Measurements from ENCODE around the gene ARMC6.
"Not testable (repeated sequence)": the region's sequence is repeated elsewhere in the genome, so short reads cannot be mapped to it uniquely, and the experiment has no call there.

The ARMC6 gene

DNA sequence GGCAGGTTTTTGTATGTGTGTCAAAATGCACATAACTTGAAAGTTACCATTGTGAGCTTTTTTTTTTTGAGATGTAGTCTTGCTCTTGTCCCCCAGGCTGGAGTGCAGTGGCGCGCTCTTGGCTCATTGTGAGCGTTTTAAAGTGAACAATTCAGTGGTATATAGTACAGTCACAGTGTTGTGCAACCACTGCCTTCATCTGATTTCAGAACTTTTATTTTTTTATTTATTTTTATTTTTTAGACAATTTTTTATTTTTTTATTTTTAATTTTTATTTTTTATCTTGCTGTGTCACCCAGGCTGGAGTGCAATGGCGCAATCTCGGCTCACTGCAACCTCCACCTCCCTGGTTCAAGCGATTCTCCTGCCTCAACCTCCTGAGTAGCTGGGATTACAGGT lies 45.4 kb downstream of the ARMC6 start:
- DNase-seq: no peak

- DNase-seq: no peak
Measured at GRCh38 chr19:19079571-19079970, 46.2 kb downstream of the ARMC6 start.

DNA sequence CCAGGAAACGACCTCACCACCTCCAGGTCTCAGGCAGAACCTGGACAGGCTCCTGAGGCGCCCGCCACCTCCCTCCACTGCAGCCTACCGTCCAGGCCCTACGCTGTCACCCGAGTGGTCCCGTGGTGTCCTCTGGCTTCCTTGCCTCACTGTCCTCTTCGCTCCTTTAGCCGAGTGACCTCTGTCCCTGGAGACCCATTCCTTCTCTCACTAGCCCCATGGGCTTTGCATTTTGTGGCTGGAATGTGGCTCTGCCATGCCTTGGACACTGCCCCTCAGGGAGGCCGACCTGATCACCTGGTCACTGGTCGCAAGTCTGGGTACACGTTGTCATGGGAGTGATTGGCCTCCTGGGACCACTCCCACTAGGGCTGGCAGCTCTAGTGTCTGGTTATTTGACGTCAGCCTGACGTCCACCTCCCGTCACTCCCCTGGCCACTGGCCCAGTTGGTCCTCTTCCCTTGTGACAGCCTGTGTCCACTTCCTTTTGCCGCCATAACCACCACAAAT lies 48.3 kb downstream of the ARMC6 start:
- no peak for DNase-seq

- DNase-seq: no peak
Measured at GRCh38 chr19:19083413-19084178, 50.2 kb downstream of the ARMC6 start.

- no peak for DNase-seq
Measured at GRCh38 chr19:19087676-19088075, 54.3 kb downstream of the ARMC6 start.

GRCh38 chr19:19094513-19094912 lies 61.1 kb downstream of the ARMC6 start:
- no peak for DNase-seq

DNA sequence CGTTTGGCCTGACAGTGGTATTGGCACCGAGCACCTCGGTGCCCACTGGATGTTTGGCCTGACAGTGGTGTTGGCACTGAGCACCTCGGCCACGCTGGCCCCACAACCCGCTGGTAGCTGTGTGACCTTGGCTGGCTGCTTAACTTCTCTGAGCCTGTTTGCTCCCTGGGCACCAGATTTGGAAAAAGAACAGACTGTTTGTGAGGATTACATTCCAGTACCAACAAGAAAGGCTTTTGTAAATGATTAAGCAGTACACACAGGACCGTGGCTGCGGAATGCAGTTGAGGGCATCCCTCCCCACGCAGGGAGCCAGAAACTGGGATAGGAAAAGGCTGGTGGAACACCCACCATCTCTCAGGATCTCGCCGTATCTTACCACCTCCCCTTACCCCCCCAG lies 62.3 kb downstream of the ARMC6 start:
- DNase-seq: no peak

- no peak for DNase-seq
Measured at GRCh38 chr19:19096641-19097627, 63.5 kb downstream of the ARMC6 start.

DNA sequence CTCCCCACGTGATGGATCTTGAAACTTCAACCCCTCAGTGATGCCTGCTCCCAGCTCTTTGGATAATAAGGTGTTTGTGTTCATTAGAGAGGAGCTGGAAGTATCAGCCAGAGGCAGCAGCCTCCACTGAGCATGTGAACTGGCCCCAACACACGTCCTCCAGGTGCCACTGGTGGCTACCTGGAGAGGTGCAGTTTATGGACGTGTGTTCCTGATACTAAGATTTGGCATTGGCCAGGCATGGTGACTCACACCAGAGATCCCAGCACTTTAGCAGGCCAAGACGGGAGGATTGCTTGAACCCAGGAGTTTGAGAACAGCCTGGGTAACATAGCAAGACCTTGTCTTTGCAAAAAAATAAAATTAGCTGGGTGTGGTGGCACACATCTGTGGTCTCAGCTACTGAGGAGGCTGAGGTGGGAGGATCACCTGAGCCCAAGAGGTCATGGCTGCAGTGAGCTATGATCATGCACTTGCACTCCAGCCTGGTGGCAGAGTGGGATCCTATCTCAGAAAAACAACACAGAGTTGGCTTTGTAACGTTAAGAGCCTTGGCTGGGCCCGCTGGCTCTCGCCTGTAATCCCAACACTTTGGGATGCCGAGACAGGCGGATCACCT lies 64.8 kb downstream of the ARMC6 start:
- no peak for DNase-seq

- no peak for DNase-seq
Measured at GRCh38 chr19:19098703-19099632, 65.6 kb downstream of the ARMC6 start.

GRCh38 chr19:19101540-19101939 lies 68.1 kb downstream of the ARMC6 start:
- DNase-seq: no peak

DNA sequence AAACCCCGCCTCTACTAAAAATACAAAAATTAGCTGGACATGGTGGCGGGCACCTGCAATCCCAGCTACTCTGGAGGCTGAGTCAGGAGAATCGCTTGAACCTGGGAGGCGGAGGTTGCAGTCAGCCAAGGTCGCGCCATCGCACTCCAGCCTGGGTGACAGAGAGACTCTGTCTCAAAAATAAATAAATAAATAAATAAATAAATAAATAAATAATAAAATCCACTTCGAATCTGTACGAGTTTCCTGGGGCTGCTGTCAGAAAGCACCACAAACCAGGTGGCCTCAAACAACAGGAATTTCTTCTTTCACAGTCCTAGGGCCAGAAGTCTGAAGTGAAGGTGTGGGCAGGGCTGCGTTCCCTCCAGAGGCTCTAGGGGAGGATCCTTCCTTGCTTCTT lies 69.2 kb downstream of the ARMC6 start:
- DNase-seq: not testable (repeated sequence)

- no peak for DNase-seq
Measured at GRCh38 chr19:19103167-19103566, 69.8 kb downstream of the ARMC6 start.

DNA sequence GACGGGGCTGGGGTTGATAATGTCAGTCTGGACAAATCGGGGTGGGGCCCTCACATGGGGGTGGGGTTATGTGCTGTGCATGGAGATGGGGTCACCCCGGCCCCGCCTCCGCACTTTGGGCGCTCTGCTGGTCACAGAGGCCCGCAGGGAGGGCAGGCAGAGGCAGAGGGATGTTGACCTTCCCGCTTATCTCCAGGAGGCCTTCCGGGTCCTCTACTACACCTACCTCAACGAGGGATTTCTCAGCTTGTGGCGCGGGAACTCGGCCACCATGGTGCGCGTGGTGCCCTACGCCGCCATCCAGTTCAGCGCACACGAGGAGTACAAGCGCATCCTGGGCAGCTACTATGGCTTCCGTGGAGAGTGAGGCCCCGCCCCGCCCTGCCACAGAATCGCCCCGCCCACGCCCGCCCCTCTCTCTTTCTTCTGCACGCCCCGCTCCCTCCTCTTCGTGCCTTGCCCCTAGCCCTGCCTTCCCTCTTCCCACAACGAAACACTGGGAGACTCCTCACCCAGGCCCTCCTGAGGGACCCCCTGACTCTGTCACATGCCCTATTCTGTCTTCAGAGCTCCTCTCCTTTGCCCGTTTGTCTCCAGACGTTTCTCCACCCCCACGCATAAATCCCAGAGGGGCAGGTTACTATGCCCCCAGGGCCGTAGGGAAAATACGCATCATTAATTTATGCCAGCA lies 72.1 kb downstream of the ARMC6 start:
- peak; percentile 6 for DNase-seq

- no peak for DNase-seq
Measured at GRCh38 chr19:19106056-19106551, 72.7 kb downstream of the ARMC6 start.

DNA sequence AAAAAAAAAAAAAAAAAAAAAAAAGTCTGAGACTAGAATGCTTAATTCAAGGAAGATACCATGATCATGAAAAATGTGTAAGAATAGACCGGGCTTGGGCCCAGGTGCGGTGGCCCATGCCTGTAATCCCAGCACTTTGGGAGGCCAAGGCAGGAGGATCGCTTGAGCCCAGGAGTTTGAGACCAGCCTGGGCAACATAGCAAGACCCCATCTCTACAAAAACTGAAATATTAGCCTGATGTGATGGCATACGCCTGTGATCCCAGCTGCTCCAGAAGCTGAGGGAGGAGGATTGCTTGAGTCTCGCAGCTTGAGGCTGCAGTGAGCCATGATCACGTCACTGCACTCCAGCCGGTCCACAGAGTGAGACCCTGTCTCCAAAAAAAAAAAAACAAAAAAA lies 73.5 kb downstream of the ARMC6 start:
- not testable (repeated sequence) for DNase-seq

- DNase-seq: no peak
Measured at GRCh38 chr19:19107654-19108053, 74.3 kb downstream of the ARMC6 start.

Measured in activated CD4-positive, alpha-beta T cell treated with anti-CD3 and anti-CD28 coated beads, Interleukin-2, Interleukin-6, amounts not matched to agents 100 ng/mL and 50 ng/mL, durations not matched to agents 16 hours and 8 hours (primary cell).